Lung (tissue), 12 donors: ENCODE results near the gene DERA. TPM values are rescaled to one million over a fixed set of nuclear protein-coding genes. Genes with fewer than 3 reads are reported as not detected.
A peak's percentile ranks its signal among the peaks of the same experiment; 100 is the strongest.

Source experiments
- ATAC-seq: fragments of 200-7000 bp; cut with Tn5 transposase; one replicate; pipeline ENCODE4 v1.9.1; 2020; ENCODE audit warnings: moderate number of reproducible peaks; ENCODE audit not compliant: insufficient read depth, low FRiP score
- DNase-seq, 3 donors: peaks; one replicate each; pipeline ENCODE4 v3.0.0-alpha.2; 2013 to 2017
- H3K27ac ChIP-seq, 2 donors: one replicate each; pipeline ENCODE4 v1.5.1; 2013; ENCODE audit warnings: mild to moderate bottlenecking in 2 of 2, moderate library complexity in 2 of 2, control low read depth in 1 of 2, inconsistent platforms in 1 of 2, low read depth in 1 of 2, low read length in 1 of 2
- H3K27me3 ChIP-seq, 3 donors: one replicate each; pipeline ENCODE4 v1.5.1; 2013; ENCODE audit warnings: low read length in 2 of 3; ENCODE audit not compliant: control insufficient read depth in 3 of 3, insufficient read depth in 3 of 3
- H3K36me3 ChIP-seq, 4 donors: one replicate each; pipeline ENCODE4 v1.5.1; 2013; ENCODE audit warnings: low read length in 4 of 4, mild to moderate bottlenecking in 1 of 4, moderate library complexity in 1 of 4; ENCODE audit not compliant: control insufficient read depth in 4 of 4, insufficient read depth in 4 of 4
- H3K4me1 ChIP-seq, 5 donors: one replicate each; pipeline ENCODE4 v1.5.1; 2013; ENCODE audit warnings: low read length in 5 of 5, mild to moderate bottlenecking in 2 of 5, moderate library complexity in 1 of 5; ENCODE audit not compliant: control insufficient read depth in 5 of 5, insufficient read depth in 5 of 5
- H3K4me3 ChIP-seq: one replicate; pipeline ENCODE4 v1.5.1; 2013; ENCODE audit warnings: mild to moderate bottlenecking, control low read depth, moderate library complexity
- H3K9ac ChIP-seq, 2 donors: one replicate each; pipeline ENCODE4 v1.5.1; 2013; ENCODE audit warnings: low read length in 2 of 2, control low read depth in 1 of 2; ENCODE audit not compliant: insufficient read depth in 1 of 2
- H3K9me3 ChIP-seq, 4 donors: one replicate each; pipeline ENCODE4 v1.5.1; 2013; ENCODE audit warnings: low read length in 3 of 4, mild to moderate bottlenecking in 1 of 4, moderate library complexity in 1 of 4; ENCODE audit not compliant: control insufficient read depth in 4 of 4, insufficient read depth in 3 of 4
- WGBS, 2 donors: extraction: QIAGEN DNeasy Blood & Tissue Kit; methylation state at CpG; one replicate each; pipeline ENCODE4 v1.1.7; 2013; 5-methylcytosine and 5-hydroxymethylcytosine counted together
- polyA plus RNA-seq, 2 donors: library from polyadenylated mRNA; stranded (reverse); fragments of 200-250 nt; gene quantifications; one replicate each; pipeline ENCODE4 v1.2.1, GENCODE V29; 2013
- total RNA-seq, 2 donors: library from RNA; depleted of rRNA in 1 of 2; stranded (reverse); fragments of >200 nt in 1 of 2; gene quantifications; one replicate each; pipeline ENCODE4 v1.2.1, GENCODE V29; 2014 to 2021
- TF ChIP-seq, protein P1 (sequence below): IDR thresholded peaks from 2 replicates; pipeline ENCODE4 v1.5.1; 2012; ENCODE audit warnings: mild to moderate bottlenecking; ENCODE audit errors: control extremely low read depth, extremely low read depth
- donor health status: control.
- donor health status: control.
- donor health status: Bipolar disorder and iron deficiency.
- donor health status: healthy.
- donor health status: DM: yes; HTN: yes; CAD: no.

Gene DERA
- total and polyA plus RNA-seq, 4 donors: 31.0 to 44.2 (median 34.8) TPM

DNA sequence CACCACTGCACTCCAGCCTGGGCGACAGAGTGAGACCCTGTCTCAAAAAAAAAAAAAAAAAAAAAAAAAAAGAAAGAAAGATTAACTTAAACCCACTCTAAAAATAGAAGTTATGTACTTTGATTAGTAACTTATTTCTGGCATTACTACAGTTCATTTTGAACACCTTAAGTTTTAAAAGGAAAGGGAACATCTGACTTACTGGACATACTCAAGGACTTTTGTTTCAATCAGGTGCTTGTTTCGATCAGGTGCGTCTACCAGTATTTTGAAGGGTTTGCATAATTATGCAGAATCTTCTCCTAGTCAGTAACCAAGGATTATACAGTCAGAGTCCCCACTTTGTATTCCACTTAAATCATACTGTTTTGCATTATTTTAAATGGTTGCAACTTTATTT lies 105.6 kb downstream of the DERA start:
- 78 to 90% methylated on average over 3 of the region's 3 CpGs for WGBS, 2 donors
- H3K36me3 ChIP-seq: peaks cover 0 to 18% (median 4%) of the 10 kb centered on the region in 4 donors
- no peak overlapping the region for H3K27ac ChIP-seq
- no peak for ATAC-seq
- TF ChIP-seq, protein P1, sequence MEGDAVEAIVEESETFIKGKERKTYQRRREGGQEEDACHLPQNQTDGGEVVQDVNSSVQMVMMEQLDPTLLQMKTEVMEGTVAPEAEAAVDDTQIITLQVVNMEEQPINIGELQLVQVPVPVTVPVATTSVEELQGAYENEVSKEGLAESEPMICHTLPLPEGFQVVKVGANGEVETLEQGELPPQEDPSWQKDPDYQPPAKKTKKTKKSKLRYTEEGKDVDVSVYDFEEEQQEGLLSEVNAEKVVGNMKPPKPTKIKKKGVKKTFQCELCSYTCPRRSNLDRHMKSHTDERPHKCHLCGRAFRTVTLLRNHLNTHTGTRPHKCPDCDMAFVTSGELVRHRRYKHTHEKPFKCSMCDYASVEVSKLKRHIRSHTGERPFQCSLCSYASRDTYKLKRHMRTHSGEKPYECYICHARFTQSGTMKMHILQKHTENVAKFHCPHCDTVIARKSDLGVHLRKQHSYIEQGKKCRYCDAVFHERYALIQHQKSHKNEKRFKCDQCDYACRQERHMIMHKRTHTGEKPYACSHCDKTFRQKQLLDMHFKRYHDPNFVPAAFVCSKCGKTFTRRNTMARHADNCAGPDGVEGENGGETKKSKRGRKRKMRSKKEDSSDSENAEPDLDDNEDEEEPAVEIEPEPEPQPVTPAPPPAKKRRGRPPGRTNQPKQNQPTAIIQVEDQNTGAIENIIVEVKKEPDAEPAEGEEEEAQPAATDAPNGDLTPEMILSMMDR: no peak
- no peak overlapping the region for H3K4me3 ChIP-seq
- no peaks in the 10 kb centered on the region for H3K27me3 ChIP-seq
- peak in 1 of 3 donors; percentile 6 for DNase-seq
- H3K9me3 ChIP-seq: peaks cover 0 to 8% (median 4%) of the 10 kb centered on the region in 4 donors
- no peak overlapping the region for H3K9ac ChIP-seq
- peaks cover 0 to 7% (median 0%) of the 10 kb centered on the region in 5 donors for H3K4me1 ChIP-seq

DNA sequence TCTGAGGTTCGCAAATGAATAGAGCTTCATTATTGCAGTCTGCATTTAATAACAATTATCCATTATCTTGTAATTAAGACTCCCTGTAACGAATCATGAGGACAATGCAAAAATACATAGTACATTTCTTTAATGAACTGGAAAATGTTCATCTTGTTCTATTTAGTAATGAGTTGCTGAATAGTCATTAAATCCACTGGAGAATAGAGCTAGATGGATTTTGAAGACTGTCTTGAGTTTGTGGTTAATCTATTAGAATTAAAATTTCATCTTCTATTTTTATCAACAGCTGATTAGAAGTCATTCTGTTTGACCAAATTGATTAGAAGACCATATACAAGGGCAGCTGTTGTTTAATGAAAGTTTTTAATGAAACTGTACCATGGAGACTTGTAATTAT lies 107.2 kb downstream of the DERA start:
- H3K4me3 ChIP-seq: no peak overlapping the region
- WGBS, 2 donors: 96 to 98% methylated on average over 2 of the region's 2 CpGs
- H3K9ac ChIP-seq: no peak overlapping the region
- no peak overlapping the region for H3K27ac ChIP-seq
- ATAC-seq: no peak
- H3K36me3 ChIP-seq: peaks cover 0 to 18% (median 4%) of the 10 kb centered on the region in 4 donors
- H3K4me1 ChIP-seq: no peaks in the 10 kb centered on the region
- H3K9me3 ChIP-seq: peaks cover 0 to 8% (median 4%) of the 10 kb centered on the region in 4 donors
- no peaks in the 10 kb centered on the region for H3K27me3 ChIP-seq
- no peak for DNase-seq
- TF ChIP-seq, protein P1: no peak

DNA sequence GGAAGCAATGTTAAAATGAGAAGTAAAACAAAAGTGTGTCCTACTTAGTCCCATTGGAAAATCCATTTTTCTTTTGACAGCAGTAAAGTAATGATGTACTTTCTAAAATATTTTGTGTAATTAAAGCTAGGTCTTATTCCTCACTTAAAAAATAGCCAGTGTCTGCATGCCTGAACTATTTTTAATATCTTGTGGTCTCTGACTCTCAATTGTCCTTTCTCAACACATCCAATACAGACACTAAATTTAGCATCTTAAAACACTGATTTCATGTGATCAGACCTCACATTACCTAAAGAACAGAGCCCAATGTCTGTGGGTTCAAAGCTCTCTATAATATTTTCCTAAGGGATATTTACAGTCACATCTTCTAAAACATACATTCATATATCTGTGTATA lies 108.0 kb downstream of the DERA start:
- Histone ChIP-seq H3K9ac (no peak overlapping the region), H3K4me3 (no peak overlapping the region), H3K27ac (no peak overlapping the region), H3K36me3 (peaks cover 0 to 13% (median 4%) of the 10 kb centered on the region in 4 donors), H3K27me3 (no peaks in the 10 kb centered on the region), H3K9me3 (peaks cover 0 to 8% (median 4%) of the 10 kb centered on the region in 4 donors), H3K4me1 (no peaks in the 10 kb centered on the region)
- DNase-seq (no peak), ATAC-seq (no peak)
- TF ChIP-seq, protein P1: no peak

DNA sequence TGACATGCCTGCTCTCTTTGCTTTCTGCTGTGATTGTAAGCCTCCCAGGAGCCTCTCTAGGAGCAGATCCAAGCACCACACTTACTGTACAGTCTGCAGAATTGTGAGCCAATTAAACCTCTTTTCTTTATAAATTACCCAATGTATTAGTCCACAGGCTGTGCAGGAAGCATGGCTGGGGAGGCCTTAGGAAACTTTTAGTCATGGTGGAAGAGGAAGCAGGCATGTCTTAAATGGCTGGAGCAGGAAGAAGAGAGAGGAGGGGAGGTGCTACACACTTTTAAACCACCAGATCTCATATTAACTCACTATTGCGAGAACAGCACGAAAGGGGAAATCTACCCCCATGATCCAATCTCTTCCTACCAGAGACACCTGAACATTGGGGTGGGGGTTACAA lies 108.9 kb downstream of the DERA start:
- Histone ChIP-seq H3K9me3 (peaks cover 0 to 2% (median 2%) of the 10 kb centered on the region in 4 donors), H3K4me1 (no peaks in the 10 kb centered on the region), H3K27ac (no peak overlapping the region), H3K9ac (no peak overlapping the region), H3K27me3 (no peaks in the 10 kb centered on the region), H3K4me3 (no peak overlapping the region), H3K36me3 (peaks cover 0 to 8% (median 4%) of the 10 kb centered on the region in 4 donors)
- TF ChIP-seq, protein P1: no peak
- WGBS, 2 donors: 66 to 75% methylated on average over 2 of the region's 2 CpGs
- ATAC-seq (no peak), DNase-seq (no peak)
